Skeletal muscle satellite cell (primary cell): ENCODE results near the gene NECTIN1.

Experiments used
- H3K27me3 ChIP-seq: 2 replicates; pipeline ENCODE4 v1.7.0; 2013; ENCODE audit warnings: low read length; ENCODE audit not compliant: control insufficient read depth, insufficient read depth
- H3K36me3 ChIP-seq: 2 replicates; pipeline ENCODE4 v1.7.0; 2013; ENCODE audit warnings: mild to moderate bottlenecking, control low read depth, low read length; ENCODE audit not compliant: insufficient read depth
- H3K4me1 ChIP-seq: 2 replicates; pipeline ENCODE4 v1.7.0; 2013; ENCODE audit warnings: low read length; ENCODE audit not compliant: control insufficient read depth, insufficient read depth
- H3K4me2 ChIP-seq: 2 replicates; pipeline ENCODE4 v1.7.0; 2013; ENCODE audit warnings: mild to moderate bottlenecking, low read length
- H3K4me3 ChIP-seq: 2 replicates; pipeline ENCODE4 v1.7.0; 2013; ENCODE audit warnings: low read length
- H3K9ac ChIP-seq: 2 replicates; pipeline ENCODE4 v1.7.0; 2013; ENCODE audit warnings: mild to moderate bottlenecking, low read depth, low read length, moderate library complexity
- H3K9me3 ChIP-seq: replicated peaks from 2 replicates; pipeline ENCODE4 v1.7.0; 2013; ENCODE audit warnings: mild to moderate bottlenecking, control low read depth, low read length

Gene NECTIN1

GRCh38 chr11:119638851-119639250 lies 90.1 kb downstream of the NECTIN1 start:
- no peaks in the 10 kb centered on the region for H3K9me3 ChIP-seq
- peaks cover 18% of the 10 kb centered on the region for H3K4me1 ChIP-seq
- no peaks in the 10 kb centered on the region for H3K36me3 ChIP-seq
- H3K27me3 ChIP-seq = peaks cover 43% of the 10 kb centered on the region
- H3K4me2 ChIP-seq = no peak overlapping the region
- H3K9ac ChIP-seq = no peak overlapping the region
- no peak overlapping the region for H3K4me3 ChIP-seq

- Histone ChIP-seq H3K4me2 (no peak overlapping the region), H3K4me3 (no peak overlapping the region), H3K4me1 (peaks cover 18% of the 10 kb centered on the region)
These were observed 91.5 kb downstream of the NECTIN1 start for GRCh38 chr11:119637481-119637880.

GRCh38 chr11:119635776-119636175 lies 93.2 kb downstream of the NECTIN1 start:
- Histone ChIP-seq H3K4me3 (no peak overlapping the region), H3K4me2 (peak overlapping the region; percentile 53), H3K9me3 (no peaks in the 10 kb centered on the region), H3K36me3 (no peaks in the 10 kb centered on the region), H3K27me3 (peaks cover 36% of the 10 kb centered on the region), H3K9ac (no peak overlapping the region), H3K4me1 (peaks cover 18% of the 10 kb centered on the region)

More at GRCh38 chr11:119637481-119637880, 91.5 kb downstream of the NECTIN1 start:
- H3K36me3 ChIP-seq = no peaks in the 10 kb centered on the region
- H3K27me3 ChIP-seq = peaks cover 36% of the 10 kb centered on the region
- H3K9me3 ChIP-seq = no peaks in the 10 kb centered on the region
- no peak overlapping the region for H3K9ac ChIP-seq

GRCh38 chr11:119635041-119635740 lies 93.8 kb downstream of the NECTIN1 start:
- H3K9me3 ChIP-seq = no peaks in the 10 kb centered on the region
- no peaks in the 10 kb centered on the region for H3K36me3 ChIP-seq
- no peak overlapping the region for H3K9ac ChIP-seq
- H3K4me2 ChIP-seq = peak overlapping the region; percentile 53
- no peak overlapping the region for H3K4me3 ChIP-seq
- peaks cover 32% of the 10 kb centered on the region for H3K27me3 ChIP-seq
- H3K4me1 ChIP-seq = peaks cover 18% of the 10 kb centered on the region

- Histone ChIP-seq H3K4me3 (no peak overlapping the region), H3K4me2 (no peak overlapping the region), H3K4me1 (peaks cover 18% of the 10 kb centered on the region), H3K9ac (no peak overlapping the region), H3K27me3 (peaks cover 27% of the 10 kb centered on the region), H3K36me3 (no peaks in the 10 kb centered on the region), H3K9me3 (no peaks in the 10 kb centered on the region)
These were observed 94.7 kb downstream of the NECTIN1 start for GRCh38 chr11:119634301-119634700.

- H3K4me2 ChIP-seq = no peak overlapping the region
- no peak overlapping the region for H3K4me3 ChIP-seq
- peaks cover 22% of the 10 kb centered on the region for H3K27me3 ChIP-seq
- no peak overlapping the region for H3K9ac ChIP-seq
- H3K9me3 ChIP-seq = no peaks in the 10 kb centered on the region
- H3K36me3 ChIP-seq = no peaks in the 10 kb centered on the region
- H3K4me1 ChIP-seq = peaks cover 16% of the 10 kb centered on the region
These were observed 99.0 kb downstream of the NECTIN1 start for GRCh38 chr11:119629834-119630624.

GRCh38 chr11:119629085-119629484 lies 99.9 kb downstream of the NECTIN1 start:
- Histone ChIP-seq H3K9me3 (no peaks in the 10 kb centered on the region), H3K27me3 (peaks cover 13% of the 10 kb centered on the region), H3K4me3 (no peak overlapping the region), H3K9ac (no peak overlapping the region), H3K36me3 (no peaks in the 10 kb centered on the region), H3K4me2 (no peak overlapping the region), H3K4me1 (peaks cover 12% of the 10 kb centered on the region)

GRCh38 chr11:119627286-119627685 lies 101.7 kb downstream of the NECTIN1 start:
- H3K4me1 ChIP-seq = peaks cover 12% of the 10 kb centered on the region
- peaks cover 9% of the 10 kb centered on the region for H3K27me3 ChIP-seq
- no peaks in the 10 kb centered on the region for H3K36me3 ChIP-seq
- H3K4me2 ChIP-seq = no peak overlapping the region
- no peaks in the 10 kb centered on the region for H3K9me3 ChIP-seq
- H3K9ac ChIP-seq = no peak overlapping the region
- no peak overlapping the region for H3K4me3 ChIP-seq

- Histone ChIP-seq H3K9ac (no peak overlapping the region), H3K36me3 (no peaks in the 10 kb centered on the region), H3K4me2 (no peak overlapping the region), H3K4me1 (peaks cover 12% of the 10 kb centered on the region), H3K4me3 (no peak overlapping the region), H3K27me3 (peaks cover 9% of the 10 kb centered on the region), H3K9me3 (no peaks in the 10 kb centered on the region)
These were observed 102.1 kb downstream of the NECTIN1 start for GRCh38 chr11:119626871-119627270.

GRCh38 chr11:119626197-119626841 lies 102.7 kb downstream of the NECTIN1 start:
- peaks cover 12% of the 10 kb centered on the region for H3K4me1 ChIP-seq
- no peak overlapping the region for H3K4me3 ChIP-seq
- peaks cover 9% of the 10 kb centered on the region for H3K27me3 ChIP-seq
- no peak overlapping the region for H3K9ac ChIP-seq
- no peaks in the 10 kb centered on the region for H3K9me3 ChIP-seq
- H3K4me2 ChIP-seq = no peak overlapping the region
- no peaks in the 10 kb centered on the region for H3K36me3 ChIP-seq

GRCh38 chr11:119625206-119625978 lies 103.6 kb downstream of the NECTIN1 start:
- Histone ChIP-seq H3K4me3 (no peak overlapping the region), H3K9ac (no peak overlapping the region), H3K4me2 (no peak overlapping the region), H3K36me3 (no peaks in the 10 kb centered on the region), H3K4me1 (peaks cover 12% of the 10 kb centered on the region), H3K27me3 (peaks cover 9% of the 10 kb centered on the region), H3K9me3 (no peaks in the 10 kb centered on the region)
